Inferior parietal cortex (tissue), 1 donor: ENCODE measurements around the gene PIGQ.

Experiments
- DNase-seq: peaks from one replicate; pipeline ENCODE4 v3.0.0-alpha.2; 2016; ENCODE audit errors: extremely low spot score

The PIGQ gene

GRCh38 chr16:567373-568256 lies 2.2 kb upstream of the PIGQ start:
- no peak for DNase-seq

- no peak for DNase-seq
Measured at GRCh38 chr16:568401-569258, 1.1 kb upstream of the PIGQ start.

- no peak for DNase-seq
Measured at GRCh38 chr16:572865-573650, 3.3 kb downstream of the PIGQ start.

GRCh38 chr16:574021-574760 lies 4.4 kb downstream of the PIGQ start:
- DNase-seq: no peak

- no peak for DNase-seq
Measured at GRCh38 chr16:575354-576196, 5.8 kb downstream of the PIGQ start.

- DNase-seq: no peak
Measured at GRCh38 chr16:576197-576822, 6.5 kb downstream of the PIGQ start.

GRCh38 chr16:576823-577201 lies 7.0 kb downstream of the PIGQ start:
- DNase-seq: no peak

- DNase-seq: no peak
Measured at GRCh38 chr16:577796-578195, 8.0 kb downstream of the PIGQ start.

- DNase-seq: no peak
Measured at GRCh38 chr16:578232-578869, 8.6 kb downstream of the PIGQ start.

- DNase-seq: peak; percentile 64
Measured at GRCh38 chr16:578870-579405, 9.2 kb downstream of the PIGQ start.

GRCh38 chr16:580141-580945 lies 10.6 kb downstream of the PIGQ start:
- no peak for DNase-seq

- no peak for DNase-seq
Measured at GRCh38 chr16:580946-581498, 11.3 kb downstream of the PIGQ start.

GRCh38 chr16:582218-582613 lies 12.4 kb downstream of the PIGQ start:
- no peak for DNase-seq

GRCh38 chr16:582614-583331 lies 13.0 kb downstream of the PIGQ start:
- no peak for DNase-seq

GRCh38 chr16:583470-583814 lies 13.7 kb downstream of the PIGQ start:
- DNase-seq: no peak

GRCh38 chr16:583815-584591 lies 14.2 kb downstream of the PIGQ start:
- DNase-seq: no peak

- DNase-seq: no peak
Measured at GRCh38 chr16:585351-585750, 15.6 kb downstream of the PIGQ start.
